Measurements from ENCODE around the gene SOBP.
"Not testable (repeated sequence)": the region's sequence is repeated elsewhere in the genome, so short reads cannot be mapped to it uniquely, and the experiment has no call there.

SOBP gene

GRCh38 chr6:107488174-107488874 is 1.6 kb upstream of the SOBP start:
- no peak for DNase-seq (ENCODE audit: low spot score)

- peak; percentile 66 for DNase-seq (ENCODE audit: low spot score)
Measured at GRCh38 chr6:107488875-107489635, 862 bp upstream of the SOBP start.

DNA sequence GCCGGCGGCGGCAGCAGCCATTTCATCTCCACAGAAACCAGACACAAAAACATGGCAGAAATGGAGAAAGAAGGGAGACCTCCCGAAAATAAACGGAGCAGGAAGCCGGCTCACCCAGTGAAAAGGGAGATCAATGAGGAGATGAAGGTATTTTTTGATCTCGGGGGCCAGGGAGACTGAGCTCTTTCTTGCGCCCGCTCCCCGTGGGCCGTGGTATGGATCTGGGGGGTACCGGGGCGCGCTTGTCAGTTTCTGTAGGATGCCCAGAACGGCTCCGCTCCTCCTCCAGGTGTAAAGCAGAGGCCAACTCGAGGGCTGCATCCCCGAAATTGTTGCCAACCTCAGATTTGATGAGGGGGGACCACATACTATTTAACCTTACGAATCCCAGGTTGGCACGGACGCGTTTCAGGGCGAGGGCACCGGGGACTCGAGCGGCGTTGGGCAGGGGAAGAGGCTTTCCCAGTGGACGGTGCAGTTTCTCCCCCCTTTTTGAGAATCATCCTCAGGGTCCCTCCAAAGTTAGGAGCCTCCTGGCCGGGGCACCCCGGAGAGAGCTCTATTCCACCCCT is 735 bp downstream of the SOBP start:
- no peak for DNase-seq (ENCODE audit: low spot score)

DNA sequence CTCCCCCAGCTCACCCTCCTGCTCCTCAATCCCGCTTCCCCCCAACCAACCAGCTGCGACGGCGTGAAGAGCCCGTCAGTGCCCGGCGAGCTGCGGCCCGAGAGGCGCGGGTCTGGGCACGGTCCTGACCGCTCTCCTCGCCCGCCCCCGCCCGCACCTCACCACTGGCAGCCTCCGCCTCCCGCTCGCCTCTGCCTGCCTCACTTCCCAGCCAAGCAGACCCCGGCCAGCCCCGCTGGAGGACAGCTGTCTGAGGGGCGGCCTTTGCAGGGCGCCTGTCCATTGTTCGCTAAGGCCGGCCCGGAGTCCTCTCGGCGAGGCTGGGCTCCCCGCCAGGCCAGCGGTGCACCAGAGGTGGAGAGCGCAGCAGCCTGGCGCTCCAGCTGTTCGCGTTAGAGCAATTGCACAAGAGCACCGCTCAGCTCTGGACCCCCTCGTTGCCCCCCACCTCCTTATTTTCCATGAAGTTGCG is 1.3 kb downstream of the SOBP start:
- DNase-seq (ENCODE audit: low spot score): peak; percentile 53

GRCh38 chr6:107491760-107492660 is 2.1 kb downstream of the SOBP start:
- no peak for DNase-seq (ENCODE audit: low spot score)

DNA sequence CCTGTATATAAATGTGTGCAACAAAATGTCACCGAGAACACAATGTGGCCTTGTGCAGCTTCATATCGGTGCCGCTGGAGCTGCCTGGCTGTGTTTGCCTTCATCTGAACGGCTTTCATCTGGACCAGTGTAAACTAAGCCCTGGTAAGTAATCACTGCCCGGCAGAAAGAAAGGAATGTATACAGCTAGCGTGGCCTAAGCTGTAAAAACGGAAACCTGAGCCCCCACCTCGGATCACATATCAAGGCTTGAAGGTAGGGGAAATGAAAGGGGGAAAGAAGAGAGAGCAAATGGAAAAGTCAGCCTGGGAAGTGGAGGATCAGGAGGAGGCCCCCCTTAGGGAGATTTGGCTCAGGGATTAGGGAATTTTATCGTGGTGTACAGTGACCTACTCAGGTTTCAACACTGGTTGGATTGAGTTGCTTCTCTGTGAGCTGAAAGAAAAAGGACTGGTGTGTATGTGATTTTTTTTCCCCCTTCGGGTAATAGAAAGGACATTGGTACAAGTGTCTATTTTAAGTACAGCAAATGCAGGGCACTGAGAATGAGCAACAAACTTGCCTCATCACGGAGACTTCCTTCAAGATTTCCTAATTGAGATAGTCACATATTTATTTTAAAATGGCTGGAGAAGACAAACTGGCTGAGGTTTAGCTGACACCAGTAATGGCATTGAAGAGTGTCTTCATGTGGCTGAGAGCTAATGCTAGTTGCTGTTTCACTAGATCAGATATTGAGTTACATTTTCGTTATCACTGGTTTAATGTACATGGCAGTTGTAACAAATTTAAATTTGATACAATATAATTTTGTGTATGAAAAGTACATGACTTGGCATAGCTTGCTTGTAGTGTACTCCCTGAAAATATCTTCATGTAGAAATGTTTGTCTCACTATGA is 3.5 kb downstream of the SOBP start:
- DNase-seq (ENCODE audit: low spot score): no peak

GRCh38 chr6:107495196-107495643 is 5.3 kb downstream of the SOBP start:
- no peak for DNase-seq (ENCODE audit: low spot score)

GRCh38 chr6:107495971-107496370 is 6.1 kb downstream of the SOBP start:
- DNase-seq (ENCODE audit: low spot score): no peak

- no peak for DNase-seq (ENCODE audit: low spot score)
Measured at GRCh38 chr6:107496892-107497684, 7.2 kb downstream of the SOBP start.

GRCh38 chr6:107504270-107505026 is 14.5 kb downstream of the SOBP start:
- DNase-seq (ENCODE audit: low spot score): no peak

- DNase-seq (ENCODE audit: low spot score): no peak
Measured at GRCh38 chr6:107506145-107506544, 16.2 kb downstream of the SOBP start.

DNA sequence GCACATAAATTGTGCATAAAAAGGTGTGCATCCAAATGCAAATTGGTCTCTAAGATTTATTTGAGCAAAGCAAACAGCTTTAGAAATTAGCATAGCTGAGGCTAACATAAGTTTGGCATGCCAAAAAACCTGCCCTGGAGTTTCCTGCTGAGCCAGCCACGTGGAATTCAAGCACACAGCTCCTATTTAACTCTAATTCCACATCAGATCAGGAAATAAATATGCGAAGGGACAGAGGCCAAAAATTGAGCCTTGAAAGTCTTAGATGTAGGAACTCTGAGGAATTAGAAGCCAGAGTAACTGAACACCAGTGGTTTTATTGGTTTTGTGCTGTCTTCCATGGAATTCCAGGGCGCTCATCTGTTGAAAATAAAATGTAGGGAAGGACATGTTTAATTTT is 19.6 kb downstream of the SOBP start:
- DNase-seq (ENCODE audit: low spot score): no peak

- no peak for DNase-seq (ENCODE audit: low spot score)
Measured at GRCh38 chr6:107510108-107510507, 20.2 kb downstream of the SOBP start.

GRCh38 chr6:107511511-107511993 is 21.6 kb downstream of the SOBP start:
- DNase-seq (ENCODE audit: low spot score): no peak

- DNase-seq (ENCODE audit: low spot score): no peak
Measured at GRCh38 chr6:107513214-107513613, 23.3 kb downstream of the SOBP start.

GRCh38 chr6:107515955-107516354 is 26.0 kb downstream of the SOBP start:
- DNase-seq (ENCODE audit: low spot score): no peak

DNA sequence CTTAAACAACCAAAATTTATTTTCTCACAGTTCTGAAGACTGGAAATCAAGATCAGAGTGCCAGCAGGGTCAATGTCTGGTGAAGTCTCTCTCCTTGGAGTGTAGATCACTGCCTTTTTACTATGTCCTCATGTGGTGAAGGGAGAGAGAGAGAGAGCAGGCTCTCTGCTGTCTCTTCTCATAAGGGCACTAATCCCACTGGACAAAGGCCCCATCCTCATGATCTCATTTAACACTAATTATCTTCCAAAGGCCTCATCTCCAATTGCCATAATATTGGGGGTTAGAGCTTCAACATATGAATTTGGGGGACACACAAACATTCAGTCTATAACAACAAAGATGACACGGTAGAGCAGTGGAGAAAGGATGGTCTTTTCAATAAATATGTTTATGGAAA is 27.4 kb downstream of the SOBP start:
- no peak for DNase-seq (ENCODE audit: low spot score)

- not testable (repeated sequence) for DNase-seq (ENCODE audit: low spot score)
Measured at GRCh38 chr6:107519224-107519623, 29.3 kb downstream of the SOBP start.

- not testable (repeated sequence) for DNase-seq (ENCODE audit: low spot score)
Measured at GRCh38 chr6:107520706-107521105, 30.8 kb downstream of the SOBP start.

Measured in RKO (cell line).